H7 (cell line): ENCODE measurements around the gene TMEM131L. TPM values are rescaled to one million over a fixed set of nuclear protein-coding genes. Genes with fewer than 3 reads are reported as not detected.

ENCODE experiments used
- DNase-seq: peaks from one replicate; pipeline ENCODE4 v3.0.0; 2012
- H3K27me3 ChIP-seq: 2 replicates; pipeline ENCODE4 v1.6.0; 2011; ENCODE audit warnings: mild to moderate bottlenecking, low read length; ENCODE audit not compliant: control insufficient read depth, insufficient read depth
- H3K36me3 ChIP-seq: replicated peaks from 2 replicates; pipeline ENCODE4 v1.5.1; 2011; ENCODE audit warnings: low read length; ENCODE audit not compliant: control insufficient read depth, insufficient read depth
- H3K4me3 ChIP-seq: 2 replicates; pipeline ENCODE4 v1.5.1; 2011; ENCODE audit warnings: low read depth, mild to moderate bottlenecking, control low read depth, low read length, moderate library complexity; ENCODE audit not compliant: insufficient read depth
- total RNA-seq: library from RNA; depleted of rRNA; stranded (reverse); fragments of >200 nt; shearing (Covaris generic); gene quantifications from 2 replicates; pipeline ENCODE4 v1.2.3, GENCODE V29; 2014

The TMEM131L gene
- total RNA-seq, 1 experiment from 2014 or later: 19.6 TPM

- DNase-seq: no peak
- no peak overlapping the region for H3K4me3 ChIP-seq
- no peaks in the 10 kb centered on the region; the same call in 1 of the 2 replicates for H3K36me3 ChIP-seq
- H3K27me3 ChIP-seq: no peaks in the 10 kb centered on the region
These were observed 174.0 kb downstream of the TMEM131L start for GRCh38 chr4:153639833-153640802.

- DNase-seq: no peak
- no peaks in the 10 kb centered on the region for H3K27me3 ChIP-seq
These were observed 175.4 kb downstream of the TMEM131L start for GRCh38 chr4:153641532-153641931.

GRCh38 chr4:153643406-153644383 lies 177.5 kb downstream of the TMEM131L start:
- H3K4me3 ChIP-seq: no peak overlapping the region
- DNase-seq: no peak
- no peaks in the 10 kb centered on the region for H3K36me3 ChIP-seq

More at GRCh38 chr4:153641532-153641931, 175.4 kb downstream of the TMEM131L start:
- no peak overlapping the region for H3K4me3 ChIP-seq
- no peaks in the 10 kb centered on the region; the same call in 1 of the 2 replicates for H3K36me3 ChIP-seq

GRCh38 chr4:153645183-153645582 lies 179.0 kb downstream of the TMEM131L start:
- Histone ChIP-seq H3K27me3 (no peaks in the 10 kb centered on the region), H3K36me3 (no peaks in the 10 kb centered on the region), H3K4me3 (no peak overlapping the region)
- no peak for DNase-seq

More at GRCh38 chr4:153643406-153644383, 177.5 kb downstream of the TMEM131L start:
- H3K27me3 ChIP-seq: no peaks in the 10 kb centered on the region

GRCh38 chr4:153646261-153646660 lies 180.1 kb downstream of the TMEM131L start:
- no peak for DNase-seq

GRCh38 chr4:153646978-153647377 lies 180.8 kb downstream of the TMEM131L start:
- no peak for DNase-seq
- no peaks in the 10 kb centered on the region for H3K36me3 ChIP-seq
- H3K27me3 ChIP-seq: no peaks in the 10 kb centered on the region
- H3K4me3 ChIP-seq: no peak overlapping the region

More at GRCh38 chr4:153646261-153646660, 180.1 kb downstream of the TMEM131L start:
- Histone ChIP-seq H3K36me3 (no peaks in the 10 kb centered on the region), H3K4me3 (no peak overlapping the region), H3K27me3 (no peaks in the 10 kb centered on the region)

- no peaks in the 10 kb centered on the region for H3K27me3 ChIP-seq
- no peak for DNase-seq
- H3K4me3 ChIP-seq: no peak overlapping the region
- no peaks in the 10 kb centered on the region for H3K36me3 ChIP-seq
These were observed 181.8 kb downstream of the TMEM131L start for GRCh38 chr4:153647975-153648374.

GRCh38 chr4:153649572-153649991 lies 183.4 kb downstream of the TMEM131L start:
- Histone ChIP-seq H3K36me3 (no peaks in the 10 kb centered on the region), H3K27me3 (no peaks in the 10 kb centered on the region), H3K4me3 (no peak overlapping the region)
- DNase-seq: no peak

- DNase-seq: no peak
- no peaks in the 10 kb centered on the region for H3K36me3 ChIP-seq
- no peak overlapping the region for H3K4me3 ChIP-seq
- H3K27me3 ChIP-seq: no peaks in the 10 kb centered on the region
These were observed 185.0 kb downstream of the TMEM131L start for GRCh38 chr4:153651116-153651515.

- Histone ChIP-seq H3K36me3 (no peaks in the 10 kb centered on the region), H3K27me3 (no peaks in the 10 kb centered on the region), H3K4me3 (no peak overlapping the region)
- no peak for DNase-seq
These were observed 185.4 kb downstream of the TMEM131L start for GRCh38 chr4:153651587-153651986.

- no peak for DNase-seq
- Histone ChIP-seq H3K36me3 (no peaks in the 10 kb centered on the region), H3K4me3 (no peak overlapping the region), H3K27me3 (no peaks in the 10 kb centered on the region)
These were observed 186.1 kb downstream of the TMEM131L start for GRCh38 chr4:153652051-153652784.

GRCh38 chr4:153655002-153655541 lies 188.9 kb downstream of the TMEM131L start:
- H3K36me3 ChIP-seq: no peaks in the 10 kb centered on the region
- H3K4me3 ChIP-seq: no peak overlapping the region
- DNase-seq: no peak

GRCh38 chr4:153655928-153656327 lies 189.8 kb downstream of the TMEM131L start:
- no peak for DNase-seq
- Histone ChIP-seq H3K36me3 (no peaks in the 10 kb centered on the region), H3K4me3 (no peak overlapping the region), H3K27me3 (no peaks in the 10 kb centered on the region)

More at GRCh38 chr4:153655002-153655541, 188.9 kb downstream of the TMEM131L start:
- no peaks in the 10 kb centered on the region for H3K27me3 ChIP-seq
